RWPE2 (cell line): ENCODE results near the gene NDEL1.

Experiments
- ATAC-seq: fragments of 200-7000 bp; cut with Tn5 transposase; 3 replicates; pipeline ENCODE4 v1.9.1; 2021; ENCODE audit warnings: low read depth
- DNase-seq: peaks from one replicate; pipeline ENCODE4 v3.0.0-alpha.2; 2020; ENCODE audit warnings: low spot score
- H3K27ac ChIP-seq: fragments of 450-650 bp; 2 replicates; pipeline ENCODE4 v1.5.1; 2017; ENCODE audit warnings: mild to moderate bottlenecking; ENCODE audit not compliant: poor library complexity, severe bottlenecking
- H3K27me3 ChIP-seq: fragments of 250-450 bp; sonication (Bioruptor Pico); 2 replicates; pipeline ENCODE4 v1.5.1; 2021; ENCODE audit warnings: mild to moderate bottlenecking, moderate library complexity; ENCODE audit not compliant: insufficient read depth, poor library complexity, severe bottlenecking
- H3K36me3 ChIP-seq: fragments of 250-450 bp; sonication (Bioruptor Pico); 2 replicates; pipeline ENCODE4 v1.5.1; 2020; ENCODE audit warnings: low read depth, mild to moderate bottlenecking, moderate library complexity
- H3K4me1 ChIP-seq: fragments of 250-450 bp; sonication (Bioruptor Pico); 2 replicates; pipeline ENCODE4 v1.5.1; 2021; ENCODE audit warnings: mild to moderate bottlenecking, moderate library complexity; ENCODE audit not compliant: insufficient read depth, poor library complexity, severe bottlenecking
- H3K4me3 ChIP-seq: fragments of 250-450 bp; sonication (Bioruptor Pico); 2 replicates; pipeline ENCODE4 v1.5.1; 2021; ENCODE audit warnings: mild to moderate bottlenecking, moderate library complexity; ENCODE audit not compliant: severe bottlenecking
- H3K9me3 ChIP-seq: fragments of 250-450 bp; sonication (Bioruptor Pico); 2 replicates; pipeline ENCODE4 v1.5.1; 2021; ENCODE audit warnings: mild to moderate bottlenecking, moderate library complexity; ENCODE audit not compliant: severe bottlenecking
- TF ChIP-seq, protein P1 (sequence below): fragments of 450-650 bp; IDR thresholded peaks from one replicate; pipeline ENCODE4 v1.5.1; 2017; ENCODE audit warnings: mild to moderate bottlenecking, moderate library complexity; ENCODE audit not compliant: poor library complexity, severe bottlenecking

Gene NDEL1

DNA sequence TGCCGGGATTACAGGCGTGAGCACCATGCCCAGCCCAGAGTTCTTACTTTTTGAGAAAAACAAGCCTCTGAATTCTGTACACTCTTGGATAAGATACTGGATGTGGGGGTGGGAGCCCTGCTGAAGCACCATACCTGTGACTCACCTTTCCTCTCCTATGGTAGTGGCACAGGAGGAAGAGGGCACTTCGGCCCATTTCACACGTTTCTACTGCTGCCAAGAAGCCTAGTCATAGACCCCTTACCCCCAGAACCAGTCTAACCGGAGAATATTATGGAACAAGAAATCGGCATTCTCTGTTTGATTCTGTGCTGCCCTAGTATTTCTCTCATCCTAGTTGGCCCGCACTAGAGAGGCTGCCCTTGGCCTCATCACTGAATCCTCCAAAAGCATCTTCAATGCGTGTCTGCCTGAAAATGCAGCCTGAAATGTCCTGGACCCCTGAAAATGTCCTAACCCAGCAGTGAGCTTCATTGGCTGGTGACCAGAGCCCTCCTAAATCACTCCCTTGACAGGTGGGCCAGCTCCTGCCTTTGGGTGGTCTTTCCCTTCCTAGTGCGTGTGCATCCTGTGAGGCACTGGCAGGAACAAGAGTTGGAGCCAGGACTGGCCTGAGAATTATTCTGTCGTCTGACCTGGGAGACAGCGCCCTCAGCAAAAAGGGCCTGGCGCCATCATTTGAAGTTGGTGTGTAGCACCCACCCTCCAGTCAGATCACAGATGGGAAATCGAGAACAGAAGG lies 37.9 kb downstream of the NDEL1 start:
- H3K9me3 ChIP-seq = no peaks in the 10 kb centered on the region
- H3K36me3 ChIP-seq = peaks cover 58% of the 10 kb centered on the region
- ATAC-seq (no peak), DNase-seq (no peak)
- no peak overlapping the region for H3K27ac ChIP-seq
- no peaks in the 10 kb centered on the region for H3K4me1 ChIP-seq
- H3K27me3 ChIP-seq = no peaks in the 10 kb centered on the region
- TF ChIP-seq, protein P1, sequence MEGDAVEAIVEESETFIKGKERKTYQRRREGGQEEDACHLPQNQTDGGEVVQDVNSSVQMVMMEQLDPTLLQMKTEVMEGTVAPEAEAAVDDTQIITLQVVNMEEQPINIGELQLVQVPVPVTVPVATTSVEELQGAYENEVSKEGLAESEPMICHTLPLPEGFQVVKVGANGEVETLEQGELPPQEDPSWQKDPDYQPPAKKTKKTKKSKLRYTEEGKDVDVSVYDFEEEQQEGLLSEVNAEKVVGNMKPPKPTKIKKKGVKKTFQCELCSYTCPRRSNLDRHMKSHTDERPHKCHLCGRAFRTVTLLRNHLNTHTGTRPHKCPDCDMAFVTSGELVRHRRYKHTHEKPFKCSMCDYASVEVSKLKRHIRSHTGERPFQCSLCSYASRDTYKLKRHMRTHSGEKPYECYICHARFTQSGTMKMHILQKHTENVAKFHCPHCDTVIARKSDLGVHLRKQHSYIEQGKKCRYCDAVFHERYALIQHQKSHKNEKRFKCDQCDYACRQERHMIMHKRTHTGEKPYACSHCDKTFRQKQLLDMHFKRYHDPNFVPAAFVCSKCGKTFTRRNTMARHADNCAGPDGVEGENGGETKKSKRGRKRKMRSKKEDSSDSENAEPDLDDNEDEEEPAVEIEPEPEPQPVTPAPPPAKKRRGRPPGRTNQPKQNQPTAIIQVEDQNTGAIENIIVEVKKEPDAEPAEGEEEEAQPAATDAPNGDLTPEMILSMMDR = no peak
- no peak overlapping the region for H3K4me3 ChIP-seq

DNA sequence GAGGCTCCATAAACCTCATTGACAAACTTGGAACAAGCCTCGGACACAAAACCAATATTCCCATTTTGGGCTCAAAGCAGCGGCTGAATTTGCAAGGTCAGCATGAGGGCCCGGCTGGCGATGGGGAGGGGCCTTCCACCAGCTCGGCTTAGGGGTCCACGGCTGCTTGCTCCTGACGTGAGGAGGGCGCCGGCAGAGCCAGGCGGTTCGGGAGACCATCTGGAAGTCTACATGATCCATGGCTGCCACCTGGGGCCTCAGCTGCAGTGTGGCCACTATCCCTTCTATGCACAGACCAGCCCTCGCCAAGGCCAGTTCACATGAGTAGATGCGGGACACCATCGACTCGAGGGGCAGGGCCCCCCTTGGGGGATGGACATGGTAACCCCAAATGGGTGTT lies 39.1 kb downstream of the NDEL1 start:
- DNase-seq (no peak), ATAC-seq (no peak)
- H3K27ac ChIP-seq = no peak overlapping the region
- no peak overlapping the region for H3K4me3 ChIP-seq
- no peaks in the 10 kb centered on the region for H3K9me3 ChIP-seq
- TF ChIP-seq, protein P1 = no peak
- peaks cover 67% of the 10 kb centered on the region for H3K36me3 ChIP-seq
- no peaks in the 10 kb centered on the region for H3K4me1 ChIP-seq
- H3K27me3 ChIP-seq = no peaks in the 10 kb centered on the region

DNA sequence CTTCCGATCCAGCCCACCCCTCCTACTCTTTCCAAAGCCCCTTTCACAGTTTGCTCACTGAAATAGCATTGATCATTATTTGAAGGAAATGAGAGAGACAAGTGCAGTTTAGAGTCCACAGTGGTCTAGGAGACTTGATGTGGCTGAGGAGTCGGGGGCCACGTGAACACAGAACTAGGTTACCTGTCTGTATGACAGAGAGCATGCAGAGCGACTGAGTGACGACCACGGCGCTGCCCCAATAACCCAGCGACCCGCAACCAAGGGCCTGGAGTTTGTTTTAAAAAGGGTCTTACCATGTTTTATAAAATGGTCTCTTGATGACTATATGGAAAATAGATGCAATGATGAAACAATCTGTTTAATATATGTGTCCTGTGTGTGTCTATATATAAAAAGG lies 39.5 kb downstream of the NDEL1 start:
- ATAC-seq (no peak), DNase-seq (no peak)
- Histone ChIP-seq H3K4me1 (no peaks in the 10 kb centered on the region), H3K27me3 (no peaks in the 10 kb centered on the region), H3K9me3 (no peaks in the 10 kb centered on the region), H3K36me3 (peaks cover 69% of the 10 kb centered on the region), H3K27ac (no peak overlapping the region), H3K4me3 (no peak overlapping the region)
- TF ChIP-seq, protein P1 = no peak

DNA sequence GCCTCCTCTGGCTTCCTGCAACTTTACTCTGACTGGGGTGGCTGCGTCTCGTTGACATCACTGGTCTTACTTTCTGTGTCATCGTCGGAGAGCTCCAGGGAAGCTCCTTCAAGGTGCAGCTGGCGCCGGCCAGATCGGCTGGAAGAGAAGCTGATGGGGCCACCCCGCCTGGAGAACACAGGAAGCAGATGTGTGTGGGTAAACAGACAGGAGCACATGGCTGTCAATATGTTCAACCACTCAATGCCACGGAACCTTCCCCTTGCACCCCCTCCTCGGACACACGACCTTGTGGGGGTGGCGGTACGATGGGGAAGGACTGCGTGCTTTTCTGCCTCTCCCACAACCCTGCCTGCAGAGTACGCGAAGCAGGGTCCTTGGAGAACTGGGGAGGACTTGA lies 40.1 kb downstream of the NDEL1 start:
- Histone ChIP-seq H3K36me3 (peaks cover 69% of the 10 kb centered on the region), H3K9me3 (no peaks in the 10 kb centered on the region), H3K27ac (no peak overlapping the region), H3K27me3 (no peaks in the 10 kb centered on the region), H3K4me3 (no peak overlapping the region), H3K4me1 (no peaks in the 10 kb centered on the region)
- DNase-seq = no peak
- TF ChIP-seq, protein P1 = no peak
- no peak for ATAC-seq

DNA sequence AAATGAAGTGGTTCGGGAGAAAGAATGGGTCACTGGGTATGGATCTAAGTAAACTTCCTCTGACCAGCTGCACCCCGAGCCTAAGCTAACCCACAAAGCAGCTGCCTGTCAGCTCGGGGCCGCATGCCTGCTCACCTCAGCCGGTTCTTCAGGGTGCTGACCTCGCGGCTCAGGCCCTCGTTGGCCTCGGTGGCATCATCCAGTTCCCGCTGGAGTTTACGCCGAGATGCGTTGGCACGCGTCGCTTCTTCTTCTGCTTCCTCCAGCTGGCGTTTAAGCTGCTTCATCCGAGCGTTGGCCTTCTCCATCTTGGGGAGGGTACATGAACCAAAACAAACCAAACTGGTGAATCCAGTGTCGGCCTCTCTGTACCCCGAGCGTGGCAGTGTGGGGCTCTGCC lies 41.1 kb downstream of the NDEL1 start:
- Histone ChIP-seq H3K9me3 (no peaks in the 10 kb centered on the region), H3K36me3 (peaks cover 71% of the 10 kb centered on the region), H3K27ac (no peak overlapping the region), H3K27me3 (no peaks in the 10 kb centered on the region), H3K4me3 (no peak overlapping the region), H3K4me1 (no peaks in the 10 kb centered on the region)
- ATAC-seq (no peak), DNase-seq (no peak)
- TF ChIP-seq, protein P1 = no peak
